Measurements from ENCODE around the gene DPH1.

Gene DPH1

DNA sequence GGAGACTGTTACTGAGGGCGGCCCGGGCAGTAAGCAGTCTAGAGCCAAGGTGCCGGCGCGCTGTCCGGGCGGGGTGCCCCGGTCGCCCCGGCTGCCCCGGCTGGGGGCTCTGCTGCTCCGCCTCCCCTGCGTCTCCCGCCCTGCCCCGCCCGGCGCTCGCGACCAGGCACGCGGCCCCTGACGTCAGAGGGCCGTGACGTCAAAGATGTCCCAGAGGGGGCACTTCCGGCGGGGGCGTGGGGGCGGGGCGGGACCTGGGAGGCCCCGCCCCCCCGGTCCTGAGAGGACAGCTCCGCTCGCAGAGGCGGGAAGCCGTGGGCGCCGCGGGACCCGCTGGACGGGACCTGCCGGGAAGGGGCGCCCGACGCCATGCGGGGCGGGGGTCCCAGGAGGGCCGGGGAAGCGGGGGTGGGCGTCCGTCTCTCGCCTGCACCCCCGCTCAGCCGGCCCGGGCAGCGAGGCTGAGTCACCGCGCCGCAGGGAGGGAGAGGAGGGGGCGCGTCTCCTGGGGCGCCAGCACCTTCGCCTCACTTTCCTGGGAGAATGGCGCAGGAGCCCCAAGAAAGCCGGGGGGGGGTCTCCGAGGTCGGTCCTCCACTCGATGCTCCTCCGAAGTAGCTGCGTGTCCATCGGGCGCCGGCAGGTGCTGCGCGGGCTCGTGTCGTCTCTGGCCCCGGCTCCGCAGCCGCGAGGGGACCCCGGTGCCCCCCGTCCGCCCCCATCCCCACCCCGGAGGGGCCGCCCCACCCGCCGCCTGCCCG lies 20.5 kb downstream of the DPH1 start:
- peak; percentile 80 to 89 for DNase-seq

DNA sequence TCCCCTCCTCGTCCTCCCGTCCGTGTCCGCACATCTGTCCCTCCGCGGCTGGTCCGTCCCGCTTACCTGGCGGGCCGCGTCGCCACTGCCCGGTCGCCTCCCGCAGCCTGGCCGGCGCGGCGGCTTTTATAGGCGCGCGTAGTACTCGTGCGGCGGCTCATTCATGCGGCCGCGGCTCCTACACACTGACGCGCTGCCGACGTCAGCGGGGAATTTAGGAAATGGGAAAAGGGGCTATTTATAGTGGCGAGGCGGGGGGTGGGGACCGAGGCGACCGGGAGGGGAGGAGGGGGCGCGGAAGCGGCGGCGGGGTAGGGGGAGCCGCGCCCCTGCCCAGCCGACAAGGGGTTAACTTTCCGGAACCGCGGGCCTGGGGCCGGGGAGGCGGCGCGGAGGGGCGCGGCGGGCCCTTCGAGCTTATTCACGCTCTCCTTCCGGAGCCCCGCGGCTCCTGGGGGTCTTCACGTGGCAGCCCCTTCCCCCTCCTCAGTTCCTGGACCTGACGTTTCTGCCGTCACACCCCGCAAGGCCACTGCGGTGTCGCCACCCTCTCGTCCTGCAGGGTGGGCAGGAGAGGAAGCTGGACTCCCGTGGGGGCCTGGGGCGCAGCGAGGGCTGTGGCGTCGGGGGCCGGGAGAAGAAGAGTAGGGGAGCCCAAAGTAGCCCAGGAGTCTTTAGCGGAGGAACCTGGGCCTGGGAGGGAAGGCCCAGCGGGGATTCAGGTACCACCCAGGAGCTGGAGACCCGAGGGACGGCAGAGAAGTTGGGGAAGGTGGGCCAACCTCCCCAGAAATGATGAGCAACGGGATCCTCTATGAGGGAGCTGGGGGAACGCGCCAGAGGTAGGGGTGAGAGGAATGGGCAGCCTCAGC lies 21.3 kb downstream of the DPH1 start:
- peak; percentile 23 to 37 for DNase-seq

DNA sequence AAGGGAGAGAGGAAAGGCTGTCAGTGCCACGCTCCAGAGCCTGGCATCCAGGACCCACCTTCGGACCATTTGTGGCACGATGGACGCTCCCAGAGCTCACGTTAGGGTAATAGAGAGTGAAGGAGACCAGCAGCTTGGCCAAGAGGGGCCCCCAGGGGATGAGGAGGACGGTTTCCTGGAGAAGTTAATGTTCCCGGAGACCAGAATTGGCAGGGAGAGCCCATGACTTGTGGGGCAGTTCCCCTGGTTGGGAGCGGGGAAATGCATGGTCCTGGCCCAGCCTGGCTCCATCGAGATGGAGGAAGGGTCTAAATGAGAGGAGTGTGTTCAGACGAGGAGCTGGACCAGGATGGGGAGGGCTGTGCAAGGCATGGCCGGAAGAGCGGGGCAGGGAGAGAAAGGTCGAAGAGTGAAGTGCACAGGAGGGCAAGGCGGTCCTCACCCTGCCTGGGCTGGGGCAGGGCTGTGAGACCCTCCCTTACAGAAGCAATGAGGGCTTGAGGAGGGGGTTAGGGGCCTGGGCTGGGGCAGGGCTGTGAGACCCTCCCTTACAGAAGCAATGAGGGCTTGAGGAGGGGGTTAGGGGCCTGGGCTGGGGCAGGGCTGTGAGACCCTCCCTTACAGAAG lies 22.1 kb downstream of the DPH1 start:
- DNase-seq, result no peak

DNA sequence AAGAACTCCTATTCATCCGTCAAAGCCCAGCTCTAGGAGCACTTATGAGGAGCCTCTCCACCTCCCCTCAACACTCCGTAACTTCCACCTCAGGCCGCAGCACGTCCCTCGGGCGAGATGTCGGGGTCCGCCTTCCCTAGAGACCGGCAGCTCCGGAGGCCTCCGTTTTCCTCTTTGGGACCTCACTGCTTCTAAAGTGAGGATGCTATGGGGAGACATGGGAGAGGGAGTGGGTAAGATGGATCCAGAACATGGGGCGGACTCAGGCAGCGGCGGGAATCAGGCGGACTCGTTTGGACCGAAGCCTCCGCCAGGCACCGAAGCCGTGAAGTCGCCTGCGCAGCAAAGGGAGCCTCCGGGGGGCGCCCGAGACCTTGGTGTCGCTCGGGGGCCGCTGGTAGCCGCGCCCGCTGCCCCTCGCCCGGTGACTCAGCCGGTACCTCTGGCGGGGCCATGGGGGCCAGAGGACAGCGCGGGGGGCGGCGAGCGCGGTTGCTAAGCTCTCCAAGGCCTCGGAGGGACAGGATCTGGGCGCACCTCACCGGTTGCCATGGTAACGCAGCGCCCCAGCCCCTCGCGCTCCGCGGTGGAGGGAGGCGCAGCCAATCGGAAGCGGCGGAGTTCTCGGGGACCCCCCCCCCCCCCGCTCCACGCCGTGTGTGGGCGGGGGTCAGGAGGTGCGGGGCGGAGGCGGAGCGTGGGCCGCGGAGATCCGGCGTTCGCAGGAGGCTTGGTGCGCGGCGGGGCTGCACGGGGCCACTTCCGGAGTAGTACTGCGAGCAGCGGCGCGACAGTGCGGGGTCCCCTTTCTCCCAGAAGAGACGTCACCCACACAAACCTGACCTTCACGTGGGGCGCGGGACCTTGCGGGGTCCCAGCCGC lies 23.7 kb downstream of the DPH1 start:
- peak; percentile 56 to 74 for DNase-seq

DNA sequence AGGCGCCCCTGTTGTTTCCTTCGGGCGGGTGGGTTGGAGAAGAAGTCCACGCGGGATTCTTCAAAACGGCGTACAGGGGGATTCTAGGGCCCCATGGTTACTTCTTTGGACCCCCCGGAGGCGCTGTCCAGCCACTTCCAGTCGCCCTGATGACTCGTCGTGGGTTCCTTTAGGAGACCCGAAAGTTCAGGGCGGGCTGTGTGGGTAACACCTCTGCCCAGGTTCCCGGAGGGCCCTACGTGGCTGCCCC lies 24.2 kb downstream of the DPH1 start:
- peak in 1 of 2 experiments; percentile 43 for DNase-seq

DNA sequence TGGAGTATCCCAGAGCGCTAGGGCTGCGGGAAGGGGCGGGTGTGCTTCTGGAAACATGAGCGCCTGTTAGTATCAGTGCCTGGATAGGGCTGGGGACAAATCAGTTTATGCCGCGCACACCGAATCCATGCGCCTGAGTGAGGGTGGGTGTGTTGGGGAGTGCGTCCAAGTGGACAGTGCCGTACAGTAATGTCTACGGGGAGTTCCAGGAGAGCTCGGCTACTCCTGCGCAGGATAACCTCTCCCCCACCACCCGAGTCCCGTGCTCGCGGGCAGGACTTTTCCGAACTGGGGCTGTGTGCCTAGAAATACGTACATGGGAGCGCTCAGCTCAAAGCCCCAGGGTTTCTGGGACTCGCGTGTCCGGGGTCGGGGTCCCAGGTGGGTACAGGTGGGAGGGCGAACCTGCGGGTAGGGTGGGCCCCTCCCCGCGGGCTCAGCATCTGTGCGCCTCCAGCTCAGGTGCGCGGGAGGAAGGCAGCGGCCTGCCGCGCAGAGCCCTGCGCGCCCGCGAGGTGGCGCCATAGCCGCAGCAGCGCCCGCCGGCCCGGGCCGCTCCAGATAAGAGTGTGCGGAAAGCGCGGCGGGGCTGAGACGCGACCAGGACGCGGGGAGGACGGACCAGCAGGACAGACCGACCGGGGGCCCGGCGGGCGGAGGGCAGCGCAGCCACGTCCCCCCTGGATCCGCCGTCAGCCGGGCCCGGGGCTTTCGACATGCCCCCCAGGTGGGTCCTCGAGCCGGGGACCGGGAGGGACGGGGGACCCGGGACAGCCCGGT lies 24.7 kb downstream of the DPH1 start, which contains the start of gene HIC1:
Gene HIC1, plus strand, starts transcription at position 592 of the 780 bp plus-strand sequence. CDS start 1,588 bp downstream, outside the sequence.
- DNase-seq, result peak; percentile 51 to 73

DNA sequence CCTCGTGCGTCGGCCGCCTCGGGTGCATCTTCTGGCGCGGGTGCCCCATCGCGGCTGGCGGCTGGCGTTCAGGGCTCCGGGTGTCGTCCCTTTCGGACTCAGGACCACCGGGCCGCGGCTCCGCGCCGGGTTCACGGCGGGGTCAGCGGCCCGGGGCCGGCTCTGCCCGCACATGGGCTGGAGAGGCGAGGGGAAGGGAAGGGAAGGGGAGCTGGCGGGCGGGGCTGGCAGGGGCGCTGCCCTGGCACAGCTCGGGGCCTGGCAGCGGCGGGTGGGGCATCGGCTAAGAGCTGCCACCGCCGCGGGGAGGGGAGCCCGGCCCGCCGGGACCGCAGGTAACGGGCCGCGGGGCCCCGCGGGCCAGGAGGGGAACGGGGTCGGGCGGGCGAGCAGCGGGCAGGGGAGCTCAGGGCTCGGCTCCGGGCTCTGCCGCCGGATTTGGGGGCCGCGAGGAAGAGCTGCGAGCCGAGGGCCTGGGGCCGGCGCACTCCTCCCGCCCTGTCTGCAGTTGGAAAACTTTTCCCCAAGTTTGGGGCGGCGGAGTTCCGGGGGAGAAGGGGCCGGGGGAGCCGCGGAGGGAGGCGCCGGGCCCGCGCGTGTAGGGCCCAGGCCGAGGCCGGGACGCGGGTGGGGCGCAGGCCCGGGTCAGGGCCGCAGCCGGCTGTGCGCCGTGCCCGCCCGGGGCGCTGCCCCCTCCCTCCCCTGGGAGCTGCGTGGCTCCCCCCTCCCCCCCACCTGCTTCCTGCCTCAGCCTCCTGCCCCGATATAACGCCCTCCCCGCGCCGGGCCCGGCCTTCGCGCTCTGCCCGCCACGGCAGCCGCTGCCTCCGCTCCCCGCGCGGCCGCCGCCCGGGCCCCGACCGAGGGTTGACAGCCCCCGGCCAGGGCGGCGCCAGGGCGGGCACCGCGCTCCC lies 25.6 kb downstream of the DPH1 start:
- no peak for DNase-seq

DNA sequence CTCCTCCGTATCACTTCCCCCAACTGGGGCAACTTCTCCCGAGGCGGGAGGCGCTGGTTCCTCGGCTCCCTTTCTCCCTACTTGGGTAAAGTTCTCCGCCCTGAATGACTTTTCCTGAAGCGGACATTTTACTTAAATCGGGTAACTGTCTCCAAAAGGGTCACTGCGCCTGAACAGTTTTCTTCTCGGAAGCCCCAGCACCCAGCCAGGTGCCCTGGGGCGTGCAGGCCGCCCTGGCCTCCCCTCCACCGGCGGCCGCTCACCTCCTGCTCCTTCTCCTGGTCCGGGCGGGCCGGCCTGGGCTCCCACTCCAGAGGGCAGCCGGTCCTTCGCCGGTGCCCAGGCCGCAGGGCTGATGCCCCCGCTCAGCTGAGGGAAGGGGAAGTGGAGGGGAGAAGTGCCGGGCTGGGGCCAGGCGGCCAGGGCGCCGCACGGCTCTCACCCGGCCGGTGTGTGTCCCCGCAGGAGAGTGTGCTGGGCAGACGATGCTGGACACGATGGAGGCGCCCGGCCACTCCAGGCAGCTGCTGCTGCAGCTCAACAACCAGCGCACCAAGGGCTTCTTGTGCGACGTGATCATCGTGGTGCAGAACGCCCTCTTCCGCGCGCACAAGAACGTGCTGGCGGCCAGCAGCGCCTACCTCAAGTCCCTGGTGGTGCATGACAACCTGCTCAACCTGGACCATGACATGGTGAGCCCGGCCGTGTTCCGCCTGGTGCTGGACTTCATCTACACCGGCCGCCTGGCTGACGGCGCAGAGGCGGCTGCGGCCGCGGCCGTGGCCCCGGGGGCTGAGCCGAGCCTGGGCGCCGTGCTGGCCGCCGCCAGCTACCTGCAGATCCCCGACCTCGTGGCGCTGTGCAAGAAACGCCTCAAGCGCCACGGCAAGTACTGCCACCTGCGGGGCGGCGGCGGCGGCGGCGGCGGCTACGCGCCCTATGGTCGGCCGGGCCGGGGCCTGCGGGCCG lies 26.5 kb downstream of the DPH1 start:
- DNase-seq, result no peak

DNA sequence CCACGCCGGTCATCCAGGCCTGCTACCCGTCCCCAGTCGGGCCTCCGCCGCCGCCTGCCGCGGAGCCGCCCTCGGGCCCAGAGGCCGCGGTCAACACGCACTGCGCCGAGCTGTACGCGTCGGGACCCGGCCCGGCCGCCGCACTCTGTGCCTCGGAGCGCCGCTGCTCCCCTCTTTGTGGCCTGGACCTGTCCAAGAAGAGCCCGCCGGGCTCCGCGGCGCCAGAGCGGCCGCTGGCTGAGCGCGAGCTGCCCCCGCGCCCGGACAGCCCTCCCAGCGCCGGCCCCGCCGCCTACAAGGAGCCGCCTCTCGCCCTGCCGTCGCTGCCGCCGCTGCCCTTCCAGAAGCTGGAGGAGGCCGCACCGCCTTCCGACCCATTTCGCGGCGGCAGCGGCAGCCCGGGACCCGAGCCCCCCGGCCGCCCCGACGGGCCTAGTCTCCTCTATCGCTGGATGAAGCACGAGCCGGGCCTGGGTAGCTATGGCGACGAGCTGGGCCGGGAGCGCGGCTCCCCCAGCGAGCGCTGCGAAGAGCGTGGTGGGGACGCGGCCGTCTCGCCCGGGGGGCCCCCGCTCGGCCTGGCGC lies 27.3 kb downstream of the DPH1 start:
- DNase-seq, result no peak

DNA sequence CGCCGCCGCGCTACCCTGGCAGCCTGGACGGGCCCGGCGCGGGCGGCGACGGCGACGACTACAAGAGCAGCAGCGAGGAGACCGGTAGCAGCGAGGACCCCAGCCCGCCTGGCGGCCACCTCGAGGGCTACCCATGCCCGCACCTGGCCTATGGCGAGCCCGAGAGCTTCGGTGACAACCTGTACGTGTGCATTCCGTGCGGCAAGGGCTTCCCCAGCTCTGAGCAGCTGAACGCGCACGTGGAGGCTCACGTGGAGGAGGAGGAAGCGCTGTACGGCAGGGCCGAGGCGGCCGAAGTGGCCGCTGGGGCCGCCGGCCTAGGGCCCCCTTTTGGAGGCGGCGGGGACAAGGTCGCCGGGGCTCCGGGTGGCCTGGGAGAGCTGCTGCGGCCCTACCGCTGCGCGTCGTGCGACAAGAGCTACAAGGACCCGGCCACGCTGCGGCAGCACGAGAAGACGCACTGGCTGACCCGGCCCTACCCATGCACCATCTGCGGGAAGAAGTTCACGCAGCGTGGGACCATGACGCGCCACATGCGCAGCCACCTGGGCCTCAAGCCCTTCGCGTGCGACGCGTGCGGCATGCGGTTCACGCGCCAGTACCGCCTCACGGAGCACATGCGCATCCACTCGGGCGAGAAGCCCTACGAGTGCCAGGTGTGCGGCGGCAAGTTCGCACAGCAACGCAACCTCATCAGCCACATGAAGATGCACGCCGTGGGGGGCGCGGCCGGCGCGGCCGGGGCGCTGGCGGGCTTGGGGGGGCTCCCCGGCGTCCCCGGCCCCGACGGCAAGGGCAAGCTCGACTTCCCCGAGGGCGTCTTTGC lies 28.0 kb downstream of the DPH1 start:
- DNase-seq, result no peak

DNA sequence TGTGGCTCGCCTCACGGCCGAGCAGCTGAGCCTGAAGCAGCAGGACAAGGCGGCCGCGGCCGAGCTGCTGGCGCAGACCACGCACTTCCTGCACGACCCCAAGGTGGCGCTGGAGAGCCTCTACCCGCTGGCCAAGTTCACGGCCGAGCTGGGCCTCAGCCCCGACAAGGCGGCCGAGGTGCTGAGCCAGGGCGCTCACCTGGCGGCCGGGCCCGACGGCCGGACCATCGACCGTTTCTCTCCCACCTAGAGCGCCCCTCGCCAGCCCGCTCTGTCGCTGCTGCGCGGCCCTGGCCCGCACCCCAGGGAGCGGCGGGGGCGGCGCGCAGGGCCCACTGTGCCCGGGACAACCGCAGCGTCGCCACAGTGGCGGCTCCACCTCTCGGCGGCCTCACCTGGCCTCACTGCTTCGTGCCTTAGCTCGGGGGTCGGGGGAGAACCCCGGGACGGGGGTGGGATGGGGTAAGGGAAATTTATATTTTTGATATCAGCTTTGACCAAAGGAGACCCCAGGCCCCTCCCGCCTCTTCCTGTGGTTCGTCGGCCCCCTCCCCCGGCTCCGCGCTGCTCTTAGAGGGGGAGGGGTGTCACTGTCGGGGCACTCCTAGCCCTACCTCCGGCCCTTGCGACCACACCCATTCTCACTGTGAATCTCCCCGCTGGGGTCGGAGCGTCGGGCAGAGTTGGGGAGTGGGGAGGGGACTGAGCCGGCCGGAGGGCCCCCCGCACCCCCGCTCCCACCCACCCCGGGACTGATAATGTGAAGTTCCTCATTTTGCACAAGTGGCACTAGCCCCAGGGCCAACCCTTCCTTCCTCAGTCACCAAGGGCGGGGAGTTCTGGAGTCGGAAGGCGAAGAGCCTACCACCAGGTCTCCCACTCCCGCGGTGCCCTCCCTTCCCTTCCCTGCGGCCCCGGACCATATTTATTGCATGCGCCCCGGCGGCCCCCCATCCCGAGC lies 28.9 kb downstream of the DPH1 start:
- DNase-seq, result no peak

DNA sequence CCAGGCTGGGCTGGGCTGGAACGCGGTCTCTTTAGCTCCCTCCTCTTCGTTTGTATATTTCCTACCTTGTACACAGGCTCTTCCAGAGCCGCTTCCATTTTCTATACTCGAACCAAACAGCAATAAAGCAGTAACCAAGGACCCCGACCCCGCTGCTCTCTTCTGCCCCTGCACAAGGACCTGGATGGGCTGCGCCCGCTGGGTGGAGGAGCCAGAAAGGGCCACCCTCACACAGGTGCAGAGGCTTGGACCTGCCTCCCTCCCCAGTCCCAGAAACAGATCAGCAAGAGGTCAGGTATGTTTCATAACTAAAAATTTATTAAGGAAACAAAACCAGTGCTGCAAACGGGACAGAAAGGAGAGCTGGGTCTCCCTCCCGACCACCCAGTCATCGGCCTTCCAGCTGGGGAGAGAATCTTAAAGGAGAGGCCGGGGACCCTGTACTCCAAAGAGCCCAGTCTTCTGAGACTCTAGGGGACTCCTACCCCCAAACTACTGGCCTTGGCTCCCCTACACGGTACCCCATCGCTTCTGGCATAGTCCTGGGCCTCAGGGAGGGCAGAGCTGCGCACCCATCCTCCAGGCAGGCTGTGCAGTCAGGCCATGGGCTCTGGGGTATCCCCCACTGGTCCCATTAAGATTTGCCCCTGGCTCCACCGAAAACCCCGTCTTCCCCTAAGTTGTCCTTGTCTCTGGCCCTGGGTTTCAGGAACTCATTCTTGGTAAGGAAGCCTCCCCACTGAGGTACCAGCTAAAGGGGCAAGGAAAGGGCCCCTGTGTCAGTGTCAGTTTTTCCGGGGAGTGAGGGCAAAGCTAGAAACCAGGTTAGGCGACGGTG lies 29.8 kb downstream of the DPH1 start:
- DNase-seq, result no peak

DNA sequence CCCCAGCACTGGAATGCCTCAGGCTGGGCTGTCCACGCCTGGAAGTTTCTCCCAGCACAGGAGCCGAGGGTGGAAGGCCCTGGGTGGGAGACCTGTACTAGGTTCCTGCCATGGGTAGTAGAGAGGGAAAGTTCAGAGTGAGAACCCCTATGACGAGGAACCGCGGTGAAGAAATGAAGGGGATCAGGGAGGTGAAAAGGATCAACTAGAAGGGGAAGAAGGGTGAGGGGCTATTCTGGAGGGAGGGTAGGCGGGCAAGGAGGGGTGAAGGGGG lies 30.4 kb downstream of the DPH1 start:
- DNase-seq, result no peak

DNA sequence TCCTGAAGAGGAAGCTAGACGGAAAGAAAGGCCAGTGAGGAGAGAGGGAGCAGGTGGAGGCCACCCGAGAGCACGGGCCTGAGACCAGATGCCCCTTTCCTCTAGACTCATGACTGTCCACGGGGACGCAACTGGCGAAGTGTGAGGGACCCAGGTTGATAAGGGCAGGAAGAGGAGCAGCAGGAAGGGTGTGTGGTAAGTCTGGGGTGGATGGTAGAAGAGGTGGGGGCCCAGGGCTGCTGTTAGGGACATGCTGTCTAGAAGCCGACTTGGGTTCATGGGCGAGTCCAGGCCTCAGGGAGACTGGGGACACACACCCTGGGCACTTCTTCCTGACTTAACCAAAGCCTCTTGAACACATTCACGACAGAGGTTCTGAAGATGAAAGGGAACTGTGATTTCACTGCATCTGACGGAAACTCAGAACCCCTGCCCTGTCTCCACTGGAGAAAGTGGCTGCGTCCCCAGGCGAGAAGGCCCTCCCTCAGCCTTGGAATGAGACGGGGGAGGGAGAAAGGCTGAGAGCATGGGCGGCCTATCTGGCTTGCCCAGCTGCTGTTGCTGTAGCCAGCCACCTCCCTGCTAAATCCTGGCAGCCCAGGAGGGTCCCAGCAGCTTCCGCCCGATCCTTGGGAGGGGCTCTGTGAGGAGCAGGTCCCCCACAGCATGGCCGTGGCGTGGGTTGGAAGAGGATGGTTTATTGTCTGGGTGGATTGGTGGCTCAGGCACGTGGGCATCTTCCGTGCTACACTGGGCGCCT lies 30.9 kb downstream of the DPH1 start:
- DNase-seq, result no peak

DNA sequence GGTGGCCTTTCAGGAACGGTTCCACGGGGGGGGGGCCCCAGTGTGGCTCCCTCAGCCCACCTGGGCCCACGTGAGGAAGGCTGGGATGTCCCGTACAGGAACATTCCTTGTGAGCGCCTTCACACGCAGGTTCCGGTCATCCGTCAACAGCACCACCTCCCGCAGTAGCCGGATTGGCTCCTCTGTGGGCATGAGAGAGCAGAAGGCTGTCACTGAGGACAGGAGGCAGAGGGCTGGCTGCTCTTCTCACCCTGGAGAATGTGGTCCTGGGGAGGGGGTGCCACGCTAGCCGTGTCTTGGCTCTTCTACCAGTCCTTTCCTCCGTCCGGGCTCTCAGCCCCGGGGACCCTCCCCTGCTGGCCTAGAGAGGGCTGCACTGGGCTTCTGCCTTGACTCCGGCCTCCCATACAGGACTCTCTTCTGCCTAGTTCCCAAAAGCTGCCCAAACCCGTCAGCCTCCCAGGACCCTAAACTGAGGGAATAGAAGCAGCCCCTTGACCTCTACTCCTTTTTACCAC lies 31.5 kb downstream of the DPH1 start:
- DNase-seq, result no peak
